CD14-positive monocyte (primary cell): Measurements from ENCODE around the gene PWWP2B. TPM values are rescaled to one million over a fixed set of nuclear protein-coding genes. Genes with fewer than 3 reads are reported as not detected.

ENCODE experiments used
- DNase-seq, 3 donors: peaks; one replicate each; pipeline ENCODE4 v3.0.0-alpha.2; 2011 to 2022
- H2AFZ ChIP-seq: 2 replicates; pipeline ENCODE4 v1.6.0; 2012; ENCODE audit warnings: mild to moderate bottlenecking, low read depth, low read length, inconsistent platforms; ENCODE audit not compliant: insufficient read depth, poor library complexity, severe bottlenecking
- H3K27ac ChIP-seq, 2 donors: 1 replicate in 1 of 2; 2 replicates in 1 of 2; pipeline ENCODE4 v1.5.1; 2012 to 2013; ENCODE audit warnings: low read length in 2 of 2, control low read depth in 1 of 2, inconsistent platforms in 1 of 2, low read depth in 1 of 2, mild to moderate bottlenecking in 1 of 2
- H3K27me3 ChIP-seq, 2 donors: one replicate each; pipeline versions ENCODE4 v1.6.0 to v1.6.1; 2011 to 2013; ENCODE audit warnings: low read length in 2 of 2; ENCODE audit not compliant: control insufficient read depth in 2 of 2, insufficient read depth in 2 of 2
- H3K36me3 ChIP-seq, 2 donors: replicated peaks in 1 of 2; 1 replicate in 1 of 2; 2 replicates in 1 of 2; pipeline versions ENCODE4 v1.5.1 to v1.6.1; 2012 to 2013; ENCODE audit warnings: low read length in 2 of 2, control low read depth in 1 of 2, inconsistent platforms in 1 of 2, mild to moderate bottlenecking in 1 of 2; ENCODE audit not compliant: insufficient read depth in 2 of 2, control insufficient read depth in 1 of 2
- H3K4me1 ChIP-seq, 2 donors: 1 replicate in 1 of 2; 2 replicates in 1 of 2; pipeline versions ENCODE4 v1.5.1 to v1.6.1; 2012 to 2013; ENCODE audit warnings: low read length in 2 of 2, control low read depth in 1 of 2, inconsistent platforms in 1 of 2, mild to moderate bottlenecking in 1 of 2, moderate library complexity in 1 of 2; ENCODE audit not compliant: insufficient read depth in 2 of 2, control insufficient read depth in 1 of 2
- H3K4me2 ChIP-seq: replicated peaks from 2 replicates; pipeline ENCODE3; 2012; ENCODE audit warnings: low read length, moderate library complexity, mild to moderate bottlenecking; ENCODE audit not compliant: poor library complexity, severe bottlenecking; ENCODE audit errors: extremely low read depth
- H3K4me3 ChIP-seq, 3 experiments: fragments of 200-600 bp in 1 of 3; sonication (generic) in 1 of 3; replicated peaks in 1 of 3; 1 replicate in 2 of 3; 2 replicates in 1 of 3; pipeline ENCODE4 v1.5.1; 2011 to 2013; ENCODE audit warnings: low read length in 3 of 3, mild to moderate bottlenecking in 3 of 3, control low read depth in 2 of 3, low read depth in 2 of 3, inconsistent platforms in 1 of 3, moderate library complexity in 1 of 3
- H3K79me2 ChIP-seq: 2 replicates; pipeline ENCODE4 v1.6.0; 2012; ENCODE audit warnings: mild to moderate bottlenecking, control low read depth, inconsistent platforms, low read length, moderate library complexity; ENCODE audit not compliant: insufficient read depth
- H3K9ac ChIP-seq: 2 replicates; pipeline ENCODE4 v1.6.0; 2017; ENCODE audit warnings: low read length, mild to moderate bottlenecking; ENCODE audit not compliant: insufficient read depth, poor library complexity, severe bottlenecking
- H3K9me3 ChIP-seq, 2 donors: replicated peaks in 1 of 2; 1 replicate in 1 of 2; 2 replicates in 1 of 2; pipeline versions ENCODE4 v1.5.1 to v1.6.1; 2012 to 2013; ENCODE audit warnings: low read length in 2 of 2, control low read depth in 1 of 2; ENCODE audit not compliant: control insufficient read depth in 1 of 2, insufficient read depth in 1 of 2
- H4K20me1 ChIP-seq: 2 replicates; pipeline ENCODE4 v1.6.0; 2012; ENCODE audit warnings: mild to moderate bottlenecking, low read length, control low read depth, moderate library complexity; ENCODE audit not compliant: insufficient read depth
- H3K27ac Mint-ChIP-seq, 7 donors: one replicate each; pipeline ENCODE4 v1.8.0; 2020; ENCODE audit warnings: mild to moderate bottlenecking in 7 of 7, mixed read lengths in 7 of 7, moderate library complexity in 6 of 7, inconsistent platforms in 2 of 7
- H3K27me3 Mint-ChIP-seq, 3 donors: one replicate each; pipeline ENCODE4 v1.8.0; 2021 to 2022; ENCODE audit warnings: low read depth in 3 of 3, mild to moderate bottlenecking in 3 of 3, mixed read lengths in 3 of 3, moderate library complexity in 3 of 3, inconsistent platforms in 1 of 3
- H3K36me3 Mint-ChIP-seq, 2 donors: one replicate each; pipeline ENCODE4 v1.8.0; 2020; ENCODE audit warnings: mixed read lengths in 2 of 2, inconsistent platforms in 1 of 2, mild to moderate bottlenecking in 1 of 2
- H3K4me1 Mint-ChIP-seq: one replicate; pipeline ENCODE4 v1.8.0; 2020; ENCODE audit warnings: mild to moderate bottlenecking, mixed read lengths
- H3K4me3 Mint-ChIP-seq, 2 donors: one replicate each; pipeline ENCODE4 v1.8.0; 2020; ENCODE audit warnings: mild to moderate bottlenecking in 2 of 2, mixed read lengths in 2 of 2, moderate library complexity in 1 of 2
- H3K9me3 Mint-ChIP-seq, 7 donors: one replicate each; pipeline ENCODE4 v1.8.0; 2020 to 2022; ENCODE audit warnings: mixed read lengths in 7 of 7, mild to moderate bottlenecking in 6 of 7, moderate library complexity in 6 of 7, inconsistent platforms in 2 of 7
- WGBS: methylation state at CpG from one replicate; pipeline ENCODE4 v1.1.5; 2013; ENCODE audit warnings: missing lambda C conversion rate; ENCODE audit not compliant: insufficient coverage; 5-methylcytosine and 5-hydroxymethylcytosine counted together
- intact Hi-C, 2 donors: fragments of 100-400 bp; cut with micrococcal nuclease; formaldehyde crosslinking; loops; one replicate each; pipeline versions ENCODE4 v1.15.0 to v1.15.1; 2023
- polyA plus RNA-seq, 3 donors: library from polyadenylated mRNA; depleted of rRNA in 1 of 3; unstranded in 2 of 3; stranded (reverse) in 1 of 3; fragments of 300-500 nt in 2 of 3; fragments of >200 nt in 1 of 3; fragmentation: Illumina TruSeq in 2 of 3; gene quantifications; 1 replicate in 2 of 3; 2 replicates in 1 of 3; pipeline ENCODE4 v1.2.3, GENCODE V29; 2012 to 2021
- TF ChIP-seq, protein P1 (sequence below): fragments of 200-600 bp; IDR thresholded peaks from one replicate; pipeline ENCODE4 v1.8.0; 2022; ENCODE audit warnings: antibody characterized with exemption, mild to moderate bottlenecking

The PWWP2B gene
- polyA plus RNA-seq, 3 donors: 2.4 to 6.9 (median 2.7) TPM

DNA sequence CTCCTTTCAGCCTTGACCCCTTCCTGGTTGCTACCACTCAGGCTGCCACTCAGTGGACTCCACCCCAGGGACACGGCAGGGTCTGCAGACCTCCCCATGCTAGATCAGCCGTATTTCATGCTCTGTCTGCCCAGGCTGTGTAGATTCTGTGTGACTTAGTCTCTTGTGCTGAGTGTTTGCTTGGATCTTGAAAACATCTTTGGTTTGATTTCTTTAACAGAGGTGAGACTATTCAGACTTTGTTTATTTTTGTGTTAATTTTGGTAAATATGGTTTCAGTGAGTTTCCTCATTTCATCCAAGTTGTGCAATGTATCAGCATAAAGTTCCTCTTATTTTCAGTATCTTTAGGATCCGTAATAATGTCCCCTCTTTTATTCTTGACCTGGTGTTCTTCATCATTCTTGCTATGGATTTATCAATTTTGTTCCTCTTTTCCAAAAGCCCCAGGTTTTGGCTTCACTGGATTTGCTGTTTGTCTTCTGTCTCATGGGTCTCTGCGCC lies 21.2 kb upstream of the PWWP2B start:
- Histone ChIP-seq H3K4me1 (peaks cover 26 to 34% of the 10 kb centered on the region in 2 donors), H3K9ac (peak overlapping the region; percentile 41), H3K4me3 (peak overlapping the region in 1 of 3 experiments; percentile 58), H4K20me1 (no peaks in the 10 kb centered on the region), H3K27ac (peak overlapping the region; percentile 56 to 73), H3K4me2 (peak overlapping the region; percentile 54), H3K9me3 (no peaks in the 10 kb centered on the region), H3K27me3 (no peaks in the 10 kb centered on the region), H3K36me3 (no peaks in the 10 kb centered on the region), H2AFZ (peak overlapping the region; percentile 69), H3K79me2 (no peaks in the 10 kb centered on the region)
- TF ChIP-seq, protein P1, sequence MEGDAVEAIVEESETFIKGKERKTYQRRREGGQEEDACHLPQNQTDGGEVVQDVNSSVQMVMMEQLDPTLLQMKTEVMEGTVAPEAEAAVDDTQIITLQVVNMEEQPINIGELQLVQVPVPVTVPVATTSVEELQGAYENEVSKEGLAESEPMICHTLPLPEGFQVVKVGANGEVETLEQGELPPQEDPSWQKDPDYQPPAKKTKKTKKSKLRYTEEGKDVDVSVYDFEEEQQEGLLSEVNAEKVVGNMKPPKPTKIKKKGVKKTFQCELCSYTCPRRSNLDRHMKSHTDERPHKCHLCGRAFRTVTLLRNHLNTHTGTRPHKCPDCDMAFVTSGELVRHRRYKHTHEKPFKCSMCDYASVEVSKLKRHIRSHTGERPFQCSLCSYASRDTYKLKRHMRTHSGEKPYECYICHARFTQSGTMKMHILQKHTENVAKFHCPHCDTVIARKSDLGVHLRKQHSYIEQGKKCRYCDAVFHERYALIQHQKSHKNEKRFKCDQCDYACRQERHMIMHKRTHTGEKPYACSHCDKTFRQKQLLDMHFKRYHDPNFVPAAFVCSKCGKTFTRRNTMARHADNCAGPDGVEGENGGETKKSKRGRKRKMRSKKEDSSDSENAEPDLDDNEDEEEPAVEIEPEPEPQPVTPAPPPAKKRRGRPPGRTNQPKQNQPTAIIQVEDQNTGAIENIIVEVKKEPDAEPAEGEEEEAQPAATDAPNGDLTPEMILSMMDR: no peak
- peaks cover 0 to 8% (median 3%) of the 10 kb centered on the region in 3 donors for H3K27me3 Mint-ChIP-seq
- DNase-seq: peak in 2 of 3 donors; percentile 52 to 60
- H3K36me3 Mint-ChIP-seq: peaks cover 2 to 3% of the 10 kb centered on the region in 2 donors
- no CpG with 5 or more reads among the region's 4 CpGs for WGBS
- intact Hi-C loops: no loop called here
- H3K9me3 Mint-ChIP-seq: peaks cover 0 to 11% (median 0%) of the 10 kb centered on the region in 7 donors
- H3K27ac Mint-ChIP-seq: peak overlapping the region; percentile 73 to 91 (median 82)
- H3K4me3 Mint-ChIP-seq: peak overlapping the region in 1 of 2 donors; percentile 80
- peaks cover 37% of the 10 kb centered on the region for H3K4me1 Mint-ChIP-seq

DNA sequence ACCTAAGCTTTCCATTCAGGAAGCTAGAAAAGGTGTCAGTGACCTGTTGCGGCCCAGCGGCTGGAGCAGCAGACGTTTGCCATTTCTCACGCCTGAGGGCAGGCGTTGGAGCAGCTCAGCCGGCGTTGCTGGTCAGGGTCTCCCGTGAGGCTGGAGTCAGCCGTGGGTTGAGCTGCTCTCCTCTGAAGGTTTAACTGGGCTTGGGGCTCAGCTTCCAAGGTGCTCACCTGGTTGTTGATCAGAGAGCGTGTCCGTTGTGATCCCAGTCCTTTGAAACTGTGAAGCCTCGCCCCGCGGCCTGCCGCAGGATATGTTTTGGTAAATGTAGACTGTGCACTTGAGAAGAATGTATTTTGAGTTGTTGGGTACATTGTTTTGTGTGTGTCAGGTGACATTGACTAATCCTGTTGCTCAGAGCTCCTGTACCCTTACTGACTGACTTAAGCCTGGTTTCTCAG lies 20.6 kb upstream of the PWWP2B start:
- Histone ChIP-seq H3K4me1 (peaks cover 27 to 34% of the 10 kb centered on the region in 2 donors), H3K27me3 (no peaks in the 10 kb centered on the region), H3K27ac (no peak overlapping the region), H2AFZ (no peak overlapping the region), H3K9me3 (no peaks in the 10 kb centered on the region), H4K20me1 (no peaks in the 10 kb centered on the region), H3K79me2 (no peaks in the 10 kb centered on the region), H3K4me2 (peak overlapping the region; percentile 54), H3K9ac (no peak overlapping the region), H3K36me3 (no peaks in the 10 kb centered on the region), H3K4me3 (peak overlapping the region in 1 of 3 experiments; percentile 58)
- peak overlapping the region in 1 of 2 donors; percentile 80 for H3K4me3 Mint-ChIP-seq
- H3K27me3 Mint-ChIP-seq: peaks cover 0 to 8% (median 3%) of the 10 kb centered on the region in 3 donors
- intact Hi-C loops: no loop called here
- TF ChIP-seq, protein P1: no peak
- H3K9me3 Mint-ChIP-seq: peaks cover 0 to 8% (median 0%) of the 10 kb centered on the region in 7 donors
- 98% methylated on average over 14 of the region's 15 CpGs for WGBS
- no peak for DNase-seq
- H3K36me3 Mint-ChIP-seq: peaks cover 2 to 3% of the 10 kb centered on the region in 2 donors
- H3K4me1 Mint-ChIP-seq: peaks cover 38% of the 10 kb centered on the region
- no peak overlapping the region for H3K27ac Mint-ChIP-seq
